ENCODE results near the gene CWC22.
"Not testable (repeated sequence)": the region's sequence is repeated elsewhere in the genome, so short reads cannot be mapped to it uniquely, and the experiment has no call there.

CWC22 gene

DNA sequence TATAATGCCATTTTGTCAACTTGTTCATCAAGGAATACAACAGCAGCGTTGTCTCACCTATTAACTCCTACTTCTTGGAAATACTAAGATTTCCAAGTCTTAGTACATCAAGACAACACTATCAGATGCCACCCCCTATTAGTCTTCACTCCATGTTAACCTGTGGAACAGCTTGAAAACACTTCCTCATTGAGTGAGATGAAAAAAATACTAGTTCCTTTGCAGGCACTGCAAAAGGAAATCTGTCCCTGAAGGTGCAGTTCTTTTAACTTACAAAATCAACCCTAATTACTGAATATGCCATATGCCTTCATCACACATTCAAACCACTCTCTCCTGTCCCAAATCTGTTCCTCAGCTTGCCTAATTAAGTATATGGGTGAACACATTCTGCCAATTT is 4.0 kb downstream of the CWC22 start:
- DNase-seq (ENCODE audit: low read depth in 2 of 2): no peak

DNA sequence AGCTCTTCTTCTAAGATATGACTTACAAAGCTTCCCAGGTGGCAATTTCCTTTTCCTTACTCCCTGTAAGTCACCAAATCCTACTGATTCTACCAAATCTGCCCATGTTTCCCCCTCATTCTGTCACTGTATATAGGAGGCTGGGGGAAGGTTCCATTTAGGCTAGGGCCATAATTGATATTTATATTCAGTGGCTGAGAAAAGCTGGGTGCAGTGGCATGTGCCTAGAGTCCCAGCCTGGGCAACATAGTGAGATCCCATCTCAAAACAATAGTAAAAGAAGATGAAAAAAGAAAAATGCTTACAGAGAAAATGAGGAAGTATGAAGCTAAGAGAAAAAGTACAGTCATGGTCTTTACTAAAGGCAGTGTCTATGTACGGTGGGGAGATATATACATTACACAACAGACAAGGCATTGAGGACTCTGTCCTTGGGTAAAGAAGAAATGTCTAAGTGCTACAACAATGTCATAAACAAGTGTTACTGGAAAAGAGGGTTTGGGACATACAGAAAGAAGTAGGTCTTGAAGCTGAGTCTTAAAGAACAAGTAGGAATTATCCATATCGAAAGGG is 4.8 kb downstream of the CWC22 start:
- DNase-seq (ENCODE audit: low read depth in 2 of 2): no peak

DNA sequence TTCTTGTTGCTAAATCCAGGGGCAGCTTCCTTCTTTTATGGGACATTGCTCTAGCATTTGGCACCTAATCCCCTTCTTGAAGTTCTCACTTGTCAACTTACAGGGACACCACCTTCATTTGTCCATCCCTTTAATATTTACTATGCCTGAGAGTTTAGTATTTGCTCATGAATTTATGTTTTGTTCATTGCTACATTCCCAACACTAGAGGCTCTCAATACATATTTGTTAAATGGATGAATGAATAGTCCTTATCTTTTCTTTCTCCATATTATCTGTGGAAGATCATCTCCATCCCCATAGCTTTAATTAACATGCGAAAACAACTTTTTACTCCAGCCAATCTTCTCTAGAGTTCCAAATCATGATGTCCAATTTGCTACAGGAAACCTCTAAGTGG is 5.4 kb downstream of the CWC22 start:
- no peak for DNase-seq (ENCODE audit: low read depth in 2 of 2)

DNA sequence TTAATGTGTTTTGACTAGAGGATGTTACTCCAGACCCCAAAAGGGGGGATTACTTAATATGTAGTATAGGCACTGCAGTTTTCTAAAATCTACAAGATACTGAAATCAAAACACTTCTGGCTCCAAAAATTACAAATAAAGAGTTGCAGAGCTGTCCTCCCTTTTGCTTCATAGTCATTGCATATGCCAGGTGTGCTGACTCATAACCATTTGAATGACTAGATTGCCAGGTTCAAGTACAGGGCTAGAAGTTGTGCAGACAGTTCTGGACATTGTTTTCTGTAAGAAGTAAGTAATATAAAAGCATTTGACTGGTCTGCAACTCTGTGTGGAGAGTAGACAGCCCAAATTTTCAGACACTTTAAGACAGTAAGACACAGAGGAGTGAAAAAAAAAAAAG is 6.7 kb downstream of the CWC22 start:
- no peak for DNase-seq (ENCODE audit: low read depth in 2 of 2)

DNA sequence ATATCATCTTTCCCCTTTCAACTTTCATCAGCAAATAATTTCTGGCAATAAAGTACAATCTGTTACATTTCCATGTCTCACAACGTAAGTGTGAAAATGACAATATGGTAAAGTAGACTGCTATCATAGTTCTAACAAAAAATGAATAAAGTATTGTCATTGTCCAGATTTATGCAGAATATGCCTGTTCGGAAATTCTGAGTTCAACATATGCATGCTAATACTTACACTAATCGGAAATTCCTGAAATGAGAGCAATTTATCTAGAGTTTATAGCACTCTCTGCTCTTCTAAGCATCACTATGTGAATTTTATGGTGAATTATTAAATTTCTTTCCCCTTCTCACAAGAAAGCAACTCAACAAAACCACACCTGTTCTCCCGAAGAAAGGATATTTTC is 8.1 kb downstream of the CWC22 start:
- DNase-seq (ENCODE audit: low read depth in 2 of 2): no peak

DNA sequence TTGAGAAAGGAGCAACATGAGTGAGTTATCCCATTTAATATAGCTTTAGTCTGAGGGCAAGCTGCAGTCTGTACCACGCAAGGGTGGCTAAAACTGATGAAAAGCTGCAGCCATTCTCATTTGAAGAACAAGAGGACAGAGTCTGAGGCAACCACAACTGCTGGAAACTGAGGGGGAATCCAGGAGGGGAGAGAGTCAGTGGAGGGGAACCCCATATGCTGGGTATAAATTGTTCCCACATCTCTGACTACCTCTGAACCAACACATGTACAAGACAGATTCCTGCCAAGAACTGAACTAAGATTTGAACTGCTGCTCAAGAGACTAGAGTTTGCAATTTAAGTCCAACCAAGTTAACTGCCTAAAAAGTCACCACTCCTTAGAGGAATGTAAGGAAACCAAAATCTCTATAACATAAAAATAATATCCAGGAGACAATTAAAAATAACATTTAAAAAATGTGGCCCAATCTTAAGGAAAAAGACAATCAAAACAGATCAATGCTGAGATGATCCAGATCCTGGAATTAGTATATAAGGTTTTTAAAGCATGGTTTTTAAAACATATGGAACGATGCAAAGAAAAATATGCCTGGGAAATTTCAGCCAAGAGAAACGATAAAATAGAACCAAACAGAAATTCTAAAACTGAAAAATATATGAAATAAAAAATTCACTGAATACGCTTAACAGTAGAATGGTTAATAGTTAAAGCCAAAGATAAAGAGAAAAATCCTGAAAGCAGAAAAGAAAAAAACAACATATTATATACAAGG is 11.2 kb downstream of the CWC22 start:
- DNase-seq (ENCODE audit: low read depth in 2 of 2): no peak

DNA sequence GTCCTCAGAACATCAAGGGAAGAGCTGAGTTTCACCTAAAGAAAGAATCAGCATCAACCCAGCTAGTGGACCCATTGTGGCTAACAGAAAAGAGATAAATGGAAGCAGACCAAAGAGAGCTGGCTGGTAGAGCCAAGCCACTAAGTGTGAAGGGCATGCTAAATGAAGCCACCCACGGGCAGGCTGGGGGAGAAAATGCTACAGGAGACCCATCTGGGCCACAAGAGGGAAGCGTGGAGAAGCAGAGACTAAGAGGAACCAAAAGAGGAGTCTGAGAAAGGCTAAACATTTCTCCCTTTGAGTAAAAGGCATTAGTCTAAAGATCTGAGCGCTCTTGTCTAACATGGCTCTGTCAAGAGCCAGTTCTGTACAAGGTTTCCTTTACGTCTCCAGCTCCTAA is 15.8 kb downstream of the CWC22 start:
- DNase-seq (ENCODE audit: low read depth in 2 of 2): no peak

DNA sequence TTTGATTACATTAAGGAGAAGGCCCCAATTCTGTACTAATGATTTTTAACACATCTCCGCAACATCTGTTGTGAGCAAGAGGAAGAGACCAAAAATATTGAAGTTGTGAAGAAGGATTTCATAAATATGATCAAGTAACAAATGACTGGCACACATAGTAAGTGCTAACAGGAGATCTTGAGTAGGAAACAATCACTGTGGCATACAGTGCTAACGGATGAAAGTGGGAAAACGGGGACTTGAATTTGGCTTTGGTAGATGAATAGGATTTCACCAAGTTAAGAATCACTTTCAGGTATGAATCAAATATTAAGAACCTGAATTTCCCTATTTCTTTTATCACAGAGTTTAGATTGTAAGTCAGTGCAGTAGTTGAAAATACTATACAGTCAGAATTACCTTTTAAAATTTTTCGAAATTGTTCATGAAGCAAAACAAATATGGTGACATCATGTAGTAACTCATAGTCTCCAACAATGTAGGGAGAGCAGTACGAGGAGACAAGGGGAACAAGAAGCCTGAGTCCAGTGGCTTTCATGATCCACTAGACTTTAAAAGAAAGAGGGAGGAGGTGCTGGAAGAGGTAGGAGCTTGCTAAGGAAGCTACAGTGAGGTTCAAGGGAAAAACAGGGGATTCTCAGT is 16.3 kb downstream of the CWC22 start:
- DNase-seq (ENCODE audit: low read depth in 2 of 2): no peak

DNA sequence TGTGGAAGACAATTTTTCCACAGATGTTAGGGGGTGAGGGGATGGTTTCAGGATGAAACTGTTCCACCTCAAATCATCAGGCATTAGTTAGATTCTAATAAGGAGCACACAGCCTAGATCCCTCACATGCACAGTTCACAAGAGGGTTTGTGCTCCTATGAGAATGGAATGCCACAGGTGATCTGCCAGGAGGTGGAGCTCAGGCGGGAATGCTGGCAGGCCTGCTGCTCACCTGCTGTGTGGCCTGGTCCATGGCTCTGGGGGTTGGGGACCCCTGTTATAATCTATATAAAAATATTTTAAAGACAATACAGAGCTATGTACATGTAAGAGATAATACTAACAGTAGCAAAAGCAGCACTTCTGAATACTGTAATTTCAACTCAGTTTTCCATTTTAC is 19.2 kb downstream of the CWC22 start:
- no peak for DNase-seq (ENCODE audit: low read depth in 2 of 2)

DNA sequence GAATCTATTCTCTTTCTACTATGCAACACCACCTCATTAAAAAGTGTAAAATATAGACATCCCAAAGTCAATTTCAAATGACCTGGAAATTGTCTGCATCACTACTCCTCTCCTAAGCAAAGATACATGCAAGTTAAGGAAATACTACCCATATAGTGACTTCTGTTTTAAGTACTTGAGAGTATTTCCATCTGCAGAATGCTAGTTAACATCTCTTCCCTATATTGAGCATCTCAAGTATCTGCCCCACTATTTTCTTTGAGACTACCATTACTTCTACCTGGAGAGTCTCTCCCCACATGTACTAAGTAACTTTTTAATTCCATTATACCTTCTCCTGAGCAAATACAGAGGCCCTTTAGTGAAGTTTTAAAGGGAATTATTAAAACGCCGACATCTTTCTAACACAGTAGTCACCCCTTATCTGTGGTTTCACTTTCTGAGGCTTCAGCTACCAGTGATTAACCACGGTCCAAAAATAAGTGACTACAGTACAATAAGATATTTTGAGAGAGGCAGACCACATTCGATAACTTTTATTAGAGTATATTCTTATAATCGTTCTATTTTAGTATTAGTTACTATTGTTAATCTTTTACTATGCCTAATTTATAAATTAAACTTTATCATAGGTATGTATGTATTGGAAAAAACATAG is 21.8 kb downstream of the CWC22 start:
- no peak for DNase-seq (ENCODE audit: low read depth in 2 of 2)

DNA sequence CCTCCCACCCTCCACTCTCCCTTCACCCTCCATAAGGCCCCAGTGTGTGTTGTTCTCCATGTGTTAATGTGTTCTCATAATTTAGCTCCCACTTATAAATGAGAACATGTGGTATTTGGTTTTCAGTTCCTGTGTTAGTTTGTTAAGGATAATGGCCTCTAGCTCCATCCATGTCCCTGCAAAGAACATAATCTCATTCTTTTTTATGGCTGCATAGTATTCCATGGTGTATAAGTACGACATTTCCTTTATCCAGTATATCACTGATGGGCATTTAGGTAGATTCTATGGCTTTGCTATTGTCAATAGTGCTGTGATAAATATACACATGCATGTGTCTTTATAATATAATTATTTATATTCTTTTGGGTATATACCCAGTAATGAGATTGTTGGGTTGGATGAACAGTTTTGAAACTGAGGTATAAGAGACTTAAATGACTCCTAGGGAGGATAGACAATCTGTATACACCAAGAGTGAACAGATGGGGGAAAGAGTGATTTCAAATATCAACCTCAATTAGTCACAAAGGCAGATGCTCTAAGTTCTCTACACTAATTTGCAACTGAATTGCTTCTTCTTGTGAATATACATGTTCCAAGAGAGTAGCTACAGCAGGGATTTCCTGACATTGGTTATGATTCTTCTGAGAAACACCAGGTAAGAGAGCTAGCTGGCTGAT is 23.7 kb downstream of the CWC22 start:
- DNase-seq (ENCODE audit: low read depth in 2 of 2): no peak

DNA sequence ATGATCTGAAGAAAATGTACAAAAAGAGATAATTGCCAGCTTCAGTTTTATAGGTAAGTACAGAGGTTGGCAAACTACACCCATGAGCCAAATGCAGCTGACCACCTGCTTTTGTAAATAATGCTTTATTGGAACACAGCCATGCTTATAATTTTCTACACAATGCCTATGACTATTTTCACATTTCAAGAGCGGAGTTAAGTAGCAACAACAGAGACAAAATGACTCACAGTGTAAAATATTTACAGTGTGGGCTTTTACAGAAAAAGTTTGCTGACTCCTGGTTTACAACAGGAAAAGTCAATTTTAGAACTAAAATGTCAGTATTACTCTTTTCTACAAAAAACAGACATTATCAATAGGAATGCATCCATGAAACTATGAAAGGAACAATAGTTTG is 26.0 kb downstream of the CWC22 start:
- DNase-seq (ENCODE audit: low read depth in 2 of 2): no peak

DNA sequence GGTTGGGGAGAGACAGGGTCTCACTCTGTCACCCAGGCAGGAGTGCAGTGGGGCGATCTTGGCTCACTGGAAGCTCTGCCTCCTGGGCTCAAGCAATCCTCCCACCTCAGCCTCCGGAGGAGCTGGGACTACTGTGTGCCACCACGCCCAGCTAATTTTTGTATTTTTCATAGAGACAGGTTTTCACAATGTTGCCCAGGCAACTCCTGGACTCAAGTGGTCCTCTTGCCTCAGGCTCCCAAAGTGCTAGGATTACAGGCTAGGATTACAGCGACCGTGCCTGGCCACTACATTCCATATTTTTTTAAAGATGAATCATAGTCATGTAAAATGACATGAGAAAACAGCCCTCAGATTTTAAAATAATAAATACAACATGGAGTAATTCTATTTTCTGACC is 32.3 kb downstream of the CWC22 start:
- no peak for DNase-seq (ENCODE audit: low read depth in 2 of 2)

DNA sequence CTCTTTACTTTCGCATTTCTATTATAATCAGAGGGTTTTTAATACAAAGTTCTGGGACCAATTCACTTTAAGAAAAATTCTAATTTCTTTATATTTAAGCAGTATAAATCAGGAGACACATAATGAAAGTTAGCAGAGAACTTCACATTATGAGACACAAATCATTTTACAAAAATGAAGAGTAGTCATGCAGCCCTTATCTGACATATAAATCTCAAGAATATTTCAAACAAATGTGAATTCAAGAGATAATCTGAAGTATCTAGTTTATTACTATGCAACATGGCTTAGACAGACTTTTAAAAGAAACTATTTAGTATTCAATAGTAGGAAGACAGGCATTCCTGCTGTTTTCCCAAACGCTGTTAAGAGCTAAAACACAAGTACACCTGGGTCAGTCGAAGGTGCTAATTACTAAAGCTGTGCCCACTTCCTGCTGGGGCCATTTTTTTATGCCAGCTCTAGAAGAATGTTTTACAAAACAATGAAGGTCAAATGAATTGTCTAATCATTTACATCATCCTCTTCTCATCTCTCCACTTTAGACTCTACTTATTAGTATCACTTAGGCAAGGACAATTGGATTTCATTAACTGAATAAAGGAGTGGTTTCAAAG is 40.2 kb downstream of the CWC22 start:
- no peak for DNase-seq (ENCODE audit: low read depth in 2 of 2)

DNA sequence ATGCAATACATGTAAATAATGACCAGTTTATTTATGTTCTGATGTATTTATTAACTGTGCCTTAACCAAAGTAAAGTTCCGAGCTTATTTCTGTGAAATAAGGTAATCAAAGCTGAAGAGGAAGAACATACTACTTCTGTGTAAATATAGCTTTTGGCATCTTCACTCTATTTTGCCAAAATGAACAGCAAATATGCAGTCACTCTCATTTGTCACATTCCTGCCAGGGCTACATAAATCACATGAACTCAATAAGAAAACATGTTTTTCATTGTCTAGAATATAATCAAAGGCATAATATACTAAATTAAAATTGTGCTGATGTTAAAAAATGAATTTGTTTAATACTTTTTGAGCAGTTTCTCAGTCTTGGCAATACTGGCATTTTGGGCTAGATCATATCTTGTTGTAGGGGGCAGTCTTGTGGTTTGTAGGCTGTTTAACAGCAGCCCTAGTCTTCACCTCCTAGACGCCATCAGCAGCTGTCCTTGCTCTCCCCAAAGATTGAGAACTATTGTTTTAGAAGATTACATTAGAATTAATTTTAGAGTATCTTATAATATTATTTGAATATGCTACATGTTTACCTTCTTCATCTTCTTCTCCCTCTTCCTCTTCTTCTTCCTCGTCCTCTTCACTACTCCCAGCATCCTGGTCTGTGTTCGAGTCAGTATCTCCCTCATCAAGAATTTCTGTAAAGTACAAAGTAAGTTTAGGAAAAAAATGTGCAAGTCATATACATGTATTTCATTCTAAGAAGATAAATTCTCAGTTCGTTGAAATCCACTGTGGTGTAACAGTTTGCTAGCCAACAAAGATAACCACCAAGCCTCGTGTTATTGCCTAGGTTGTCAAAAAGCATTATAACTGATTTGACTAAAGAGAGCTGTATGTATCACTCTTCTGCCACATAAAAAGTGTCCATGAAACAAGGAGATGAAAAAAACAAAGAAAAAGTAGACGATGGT is 41.5 kb downstream of the CWC22 start:
- DNase-seq (ENCODE audit: low read depth in 2 of 2): no peak

DNA sequence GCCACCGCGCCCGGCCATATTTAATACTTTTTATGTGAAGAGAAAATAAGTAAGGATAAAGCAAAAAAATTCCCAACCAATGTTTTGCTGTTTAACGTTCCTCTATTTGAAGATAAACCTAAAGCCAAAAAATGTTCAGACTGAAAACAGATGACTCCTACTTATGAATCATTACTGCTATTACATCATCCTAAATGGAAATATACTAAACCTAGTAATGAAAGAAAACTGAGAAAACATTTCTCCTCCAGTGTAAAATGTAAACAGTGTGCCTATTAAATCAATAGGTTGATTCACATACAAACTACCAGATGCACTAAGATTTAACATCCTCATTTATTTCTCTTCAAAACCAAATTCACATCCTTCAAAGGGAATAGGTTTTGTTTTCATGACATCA is 43.5 kb downstream of the CWC22 start:
- no peak for DNase-seq (ENCODE audit: low read depth in 2 of 2)

DNA sequence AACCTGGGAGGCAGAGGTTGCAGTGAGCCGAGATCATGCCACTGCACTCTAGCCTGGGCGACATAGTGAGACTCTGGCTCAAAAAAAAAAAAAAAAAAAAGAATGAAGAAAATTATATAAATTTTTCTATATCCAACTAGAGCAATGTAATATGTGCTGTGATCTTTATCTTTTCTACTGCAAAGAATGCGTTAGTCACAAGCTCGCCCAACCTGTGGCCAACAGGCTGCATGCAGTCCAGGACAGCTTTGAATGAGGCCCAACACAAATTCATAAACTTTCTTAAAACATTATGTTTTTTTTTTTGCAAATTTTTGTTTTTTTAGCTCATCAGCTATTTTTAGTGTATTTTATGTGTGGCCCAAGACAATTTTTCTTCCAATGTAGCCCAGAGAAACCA is 48.8 kb downstream of the CWC22 start:
- not testable (repeated sequence) for DNase-seq (ENCODE audit: low read depth in 2 of 2)

DNA sequence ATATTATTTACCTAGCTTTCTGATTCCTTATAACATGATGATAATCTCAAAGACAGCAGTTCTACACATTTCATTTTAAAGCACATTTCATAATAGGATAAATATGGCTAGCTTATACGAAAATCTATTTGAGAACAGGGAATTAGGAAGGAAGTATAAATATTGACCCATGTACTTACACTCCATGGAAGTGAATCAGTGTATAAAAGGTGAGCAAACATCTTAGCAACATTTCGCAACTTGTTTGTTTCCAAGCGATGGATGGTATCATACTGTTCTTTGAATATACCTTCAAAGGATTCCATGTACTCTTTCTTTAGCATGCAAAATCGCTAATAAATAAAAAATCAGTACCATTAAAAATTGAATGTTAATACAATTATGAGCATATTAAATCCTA is 53.1 kb downstream of the CWC22 start:
- no peak for DNase-seq (ENCODE audit: low read depth in 2 of 2)

DNA sequence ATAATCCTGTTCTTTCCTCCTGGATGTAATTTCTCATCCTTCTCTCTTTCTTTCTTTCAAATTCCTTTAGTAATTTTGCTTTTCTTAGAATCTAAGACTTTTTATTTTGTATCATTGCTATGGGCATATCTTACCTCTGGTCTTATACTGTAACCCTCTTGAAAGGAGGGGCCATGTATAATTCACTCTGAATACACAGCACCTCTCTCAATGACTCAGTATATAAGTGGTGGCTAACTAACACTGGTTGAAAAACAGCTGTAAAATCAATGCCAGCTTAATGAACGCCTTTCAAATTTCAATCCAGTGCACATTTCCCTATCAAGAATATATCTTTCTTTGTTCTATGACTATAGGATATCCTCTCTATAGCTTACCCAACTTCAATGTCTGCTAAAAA is 53.7 kb downstream of the CWC22 start:
- DNase-seq (ENCODE audit: low read depth in 2 of 2): no peak

DNA sequence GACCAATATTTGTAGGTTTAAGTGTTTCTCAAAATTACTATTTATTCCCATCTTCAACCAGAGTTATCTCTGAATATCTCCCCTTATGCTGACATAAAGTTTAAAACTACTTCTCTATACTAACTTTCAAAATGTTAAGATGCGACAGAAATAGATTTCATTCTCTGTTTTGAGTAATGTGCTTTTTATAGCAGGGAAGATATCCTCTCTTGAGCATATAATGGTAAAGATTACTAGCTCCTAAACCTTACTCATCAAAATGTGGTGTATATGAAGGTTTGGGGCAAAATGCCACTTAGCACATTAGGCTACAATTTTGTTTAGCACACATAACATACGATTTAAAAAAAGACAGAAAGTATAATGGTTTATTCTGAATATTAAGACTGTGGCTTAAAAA is 54.4 kb downstream of the CWC22 start:
- DNase-seq (ENCODE audit: low read depth in 2 of 2): no peak

DNA sequence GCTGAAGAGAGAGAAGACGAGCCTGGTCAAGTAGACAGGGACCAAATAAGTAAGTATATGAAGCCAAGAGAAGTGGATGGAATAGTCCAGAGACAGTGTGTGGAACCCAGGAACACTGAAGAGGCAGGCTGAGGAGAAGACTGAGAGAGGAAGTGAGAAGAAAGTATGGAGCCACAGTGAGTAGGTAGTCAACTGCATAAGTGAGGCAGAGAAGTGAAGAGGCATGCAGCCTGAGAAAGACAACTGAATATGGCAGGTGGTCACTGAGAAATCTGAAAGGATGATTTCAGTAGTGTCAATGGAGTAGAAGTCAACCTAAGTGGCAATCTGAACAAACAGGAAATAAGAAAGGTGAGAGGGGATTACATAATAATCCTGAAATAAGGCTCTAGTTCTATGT is 55.4 kb downstream of the CWC22 start:
- no peak for DNase-seq (ENCODE audit: low read depth in 2 of 2)

All from stimulated activated CD8-positive, alpha-beta memory T cell treated with anti-CD3 and anti-CD28 coated beads, Interleukin-15, amount 100 ng/mL, for 4 hours (primary cell).